ENCODE measurements around the gene ZNF273.
"Not testable (repeated sequence)": the region's sequence is repeated elsewhere in the genome, so short reads cannot be mapped to it uniquely, and the experiment has no call there.

The ZNF273 gene

GRCh38 chr7:64948774-64949173 lies 45.7 kb downstream of the ZNF273 start:
- not testable (repeated sequence) for H3K9me3 ChIP-seq (ENCODE audit: control insufficient read depth, low read length); H3K14ac ChIP-seq (ENCODE audit: low read length in 2 of 2); H4K91ac ChIP-seq (ENCODE audit: low read length); H3K23ac ChIP-seq (ENCODE audit: low read length in 2 of 2); H3K4me2 ChIP-seq (ENCODE audit: low read length, poor library complexity, severe bottlenecking); H3K4ac ChIP-seq (ENCODE audit: low read depth in 1 of 2, low read length in 2 of 2); H2AFZ ChIP-seq (ENCODE audit: low read depth, low read length); H2AK5ac ChIP-seq (ENCODE audit: low read length, severe bottlenecking); H2BK15ac ChIP-seq (ENCODE audit: low read depth, poor library complexity, severe bottlenecking); H3K79me1 ChIP-seq (replicated peaks; ENCODE audit: low read length, poor library complexity, severe bottlenecking); H4K8ac ChIP-seq (ENCODE audit: low read length); H3K4me3 ChIP-seq (ENCODE audit: insufficient read depth in 1 of 2, low read depth in 1 of 2, low read length in 2 of 2); H3K18ac ChIP-seq (ENCODE audit: low read depth in 1 of 2, low read length in 2 of 2); H3K9ac ChIP-seq (ENCODE audit: low read length); H2BK5ac ChIP-seq (ENCODE audit: low read depth, low read length, poor library complexity, severe bottlenecking); DNase-seq; H3K27ac ChIP-seq (ENCODE audit: low read length, poor library complexity, severe bottlenecking); H3K36me3 ChIP-seq (ENCODE audit: control insufficient read depth in 1 of 2, insufficient read depth in 2 of 2, low read depth in 1 of 2, low read length in 2 of 2); H3K4me1 ChIP-seq (ENCODE audit: control insufficient read depth, insufficient read depth, low read depth, low read length); H2BK12ac ChIP-seq (ENCODE audit: low read length in 2 of 2); H2BK120ac ChIP-seq (ENCODE audit: low read depth, low read length)
- H3K27me3 ChIP-seq (ENCODE audit: control insufficient read depth in 1 of 2, insufficient read depth in 1 of 2, low read length in 2 of 2) = peaks cover 11 to 36% of the 10 kb centered on the region in 2 experiments
- no CpG with 5 or more reads among the region's 1 CpG for WGBS

- H3K9ac ChIP-seq (ENCODE audit: low read length); H2BK120ac ChIP-seq (ENCODE audit: low read depth, low read length); H3K4me3 ChIP-seq (ENCODE audit: insufficient read depth in 1 of 2, low read depth in 1 of 2, low read length in 2 of 2); H2AFZ ChIP-seq (ENCODE audit: low read depth, low read length); H3K79me1 ChIP-seq (replicated peaks; ENCODE audit: low read length, poor library complexity, severe bottlenecking); H3K18ac ChIP-seq (ENCODE audit: low read depth in 1 of 2, low read length in 2 of 2); H2AK5ac ChIP-seq (ENCODE audit: low read length, severe bottlenecking); H2BK15ac ChIP-seq (ENCODE audit: low read depth, poor library complexity, severe bottlenecking); H3K23ac ChIP-seq (ENCODE audit: low read length in 2 of 2); H3K4me2 ChIP-seq (ENCODE audit: low read length, poor library complexity, severe bottlenecking); H4K8ac ChIP-seq (ENCODE audit: low read length); H3K4ac ChIP-seq (ENCODE audit: low read depth in 1 of 2, low read length in 2 of 2); H3K36me3 ChIP-seq (ENCODE audit: control insufficient read depth in 1 of 2, insufficient read depth in 2 of 2, low read depth in 1 of 2, low read length in 2 of 2); H3K27ac ChIP-seq (ENCODE audit: low read length, poor library complexity, severe bottlenecking); H3K14ac ChIP-seq (ENCODE audit: low read length in 2 of 2); H3K9me3 ChIP-seq (ENCODE audit: control insufficient read depth, low read length); H3K4me1 ChIP-seq (ENCODE audit: control insufficient read depth, insufficient read depth, low read depth, low read length); DNase-seq; H4K91ac ChIP-seq (ENCODE audit: low read length); H2BK5ac ChIP-seq (ENCODE audit: low read depth, low read length, poor library complexity, severe bottlenecking); H2BK12ac ChIP-seq (ENCODE audit: low read length in 2 of 2): not testable (repeated sequence)
- WGBS = 82% methylated on average over 8 of the region's 9 CpGs
- peaks cover 11 to 31% of the 10 kb centered on the region in 2 experiments for H3K27me3 ChIP-seq (ENCODE audit: control insufficient read depth in 1 of 2, insufficient read depth in 1 of 2, low read length in 2 of 2)
These were observed 47.6 kb downstream of the ZNF273 start for GRCh38 chr7:64950673-64951072.

DNA sequence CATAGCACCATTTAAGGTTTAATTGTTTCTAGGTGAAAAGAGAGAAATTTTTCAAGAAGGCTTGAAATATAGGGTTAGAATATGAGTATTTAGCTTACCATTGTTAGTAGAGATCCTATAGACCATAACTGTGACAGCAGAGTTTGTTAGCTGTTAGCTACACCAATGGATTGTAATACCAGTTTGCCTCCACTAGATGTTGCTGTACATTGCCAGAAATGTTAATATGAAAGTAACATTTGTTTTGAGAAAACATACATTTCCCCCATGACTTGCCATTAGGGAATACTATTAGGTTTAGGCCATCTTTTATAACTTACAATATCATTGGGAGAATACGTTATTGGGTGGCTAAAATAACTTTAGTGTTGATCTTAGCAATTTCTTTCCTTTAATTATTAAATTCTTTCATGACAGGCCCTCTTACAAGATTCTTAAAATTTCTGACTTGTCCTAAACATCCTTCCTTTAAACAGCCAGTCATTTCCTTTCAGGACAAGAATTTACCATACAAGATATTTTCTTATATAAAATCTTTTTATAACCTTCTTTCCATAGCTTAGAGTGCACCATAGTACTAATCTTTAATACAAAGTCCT lies 48.3 kb downstream of the ZNF273 start:
- no peak overlapping the region for H3K4ac ChIP-seq (ENCODE audit: low read depth in 1 of 2, low read length in 2 of 2)
- peaks cover 5% of the 10 kb centered on the region for H3K4me1 ChIP-seq (ENCODE audit: control insufficient read depth, insufficient read depth, low read depth, low read length)
- H2BK5ac ChIP-seq (ENCODE audit: low read depth, low read length, poor library complexity, severe bottlenecking) = no peak overlapping the region
- H2BK12ac ChIP-seq (ENCODE audit: low read length in 2 of 2) = no peak overlapping the region
- H3K18ac ChIP-seq (ENCODE audit: low read depth in 1 of 2, low read length in 2 of 2) = no peak overlapping the region
- DNase-seq = peak; percentile 50
- H3K9me3 ChIP-seq (ENCODE audit: control insufficient read depth, low read length) = peaks cover 3% of the 10 kb centered on the region
- H2BK15ac ChIP-seq (ENCODE audit: low read depth, poor library complexity, severe bottlenecking) = no peak overlapping the region
- H3K36me3 ChIP-seq (ENCODE audit: control insufficient read depth in 1 of 2, insufficient read depth in 2 of 2, low read depth in 1 of 2, low read length in 2 of 2) = no peaks in the 10 kb centered on the region
- no peak overlapping the region for H3K4me2 ChIP-seq (ENCODE audit: low read length, poor library complexity, severe bottlenecking)
- no peak overlapping the region for H3K27ac ChIP-seq (ENCODE audit: low read length, poor library complexity, severe bottlenecking)
- no CpG with 5 or more reads among the region's 1 CpG for WGBS
- H2AFZ ChIP-seq (ENCODE audit: low read depth, low read length) = no peak overlapping the region
- H3K27me3 ChIP-seq (ENCODE audit: control insufficient read depth in 1 of 2, insufficient read depth in 1 of 2, low read length in 2 of 2) = peaks cover 11 to 25% of the 10 kb centered on the region in 2 experiments
- no peak overlapping the region for H4K8ac ChIP-seq (ENCODE audit: low read length)
- no peak overlapping the region for H2BK120ac ChIP-seq (ENCODE audit: low read depth, low read length)
- no peaks in the 10 kb centered on the region for H3K79me1 ChIP-seq (replicated peaks; ENCODE audit: low read length, poor library complexity, severe bottlenecking)
- H3K23ac ChIP-seq (ENCODE audit: low read length in 2 of 2) = no peak overlapping the region
- no peak overlapping the region for H3K14ac ChIP-seq (ENCODE audit: low read length in 2 of 2)
- H4K91ac ChIP-seq (ENCODE audit: low read length) = no peak overlapping the region
- H3K9ac ChIP-seq (ENCODE audit: low read length) = no peak overlapping the region
- no peak overlapping the region for H3K4me3 ChIP-seq (ENCODE audit: insufficient read depth in 1 of 2, low read depth in 1 of 2, low read length in 2 of 2)
- no peak overlapping the region for H2AK5ac ChIP-seq (ENCODE audit: low read length, severe bottlenecking)

GRCh38 chr7:64959072-64959747 lies 56.1 kb downstream of the ZNF273 start:
- Histone ChIP-seq H4K8ac (ENCODE audit: low read length) (no peak overlapping the region), H2BK5ac (ENCODE audit: low read depth, low read length, poor library complexity, severe bottlenecking) (no peak overlapping the region), H3K27ac (ENCODE audit: low read length, poor library complexity, severe bottlenecking) (no peak overlapping the region), H2BK12ac (ENCODE audit: low read length in 2 of 2) (no peak overlapping the region), H3K4me2 (ENCODE audit: low read length, poor library complexity, severe bottlenecking) (no peak overlapping the region), H2AFZ (ENCODE audit: low read depth, low read length) (no peak overlapping the region), H3K14ac (ENCODE audit: low read length in 2 of 2) (no peak overlapping the region), H2BK15ac (ENCODE audit: low read depth, poor library complexity, severe bottlenecking) (no peak overlapping the region), H3K9ac (ENCODE audit: low read length) (no peak overlapping the region), H3K9me3 (ENCODE audit: control insufficient read depth, low read length) (peaks cover 50% of the 10 kb centered on the region), H2BK120ac (ENCODE audit: low read depth, low read length) (no peak overlapping the region), H3K23ac (ENCODE audit: low read length in 2 of 2) (no peak overlapping the region), H3K18ac (ENCODE audit: low read depth in 1 of 2, low read length in 2 of 2) (no peak overlapping the region), H2AK5ac (ENCODE audit: low read length, severe bottlenecking) (no peak overlapping the region), H3K4me3 (ENCODE audit: insufficient read depth in 1 of 2, low read depth in 1 of 2, low read length in 2 of 2) (no peak overlapping the region), H4K91ac (ENCODE audit: low read length) (no peak overlapping the region), H3K4ac (ENCODE audit: low read depth in 1 of 2, low read length in 2 of 2) (no peak overlapping the region), H3K79me1 (replicated peaks; ENCODE audit: low read length, poor library complexity, severe bottlenecking) (no peaks in the 10 kb centered on the region), H3K36me3 (ENCODE audit: control insufficient read depth in 1 of 2, insufficient read depth in 2 of 2, low read depth in 1 of 2, low read length in 2 of 2) (no peaks in the 10 kb centered on the region), H3K27me3 (ENCODE audit: control insufficient read depth in 1 of 2, insufficient read depth in 1 of 2, low read length in 2 of 2) (no peaks in the 10 kb centered on the region), H3K4me1 (ENCODE audit: control insufficient read depth, insufficient read depth, low read depth, low read length) (no peaks in the 10 kb centered on the region)
- no peak for DNase-seq
- WGBS = 48% methylated on average over 2 of the region's 3 CpGs
